GM18498 (cell line): ENCODE results near the gene FANCI.

Experiments used
- ATAC-seq: cut with Tn5 transposase; IDR thresholded peaks from one replicate; pipeline ENCODE4 v1.9.1; 2021; ENCODE audit warnings: mild to moderate bottlenecking, moderate library complexity; ENCODE audit not compliant: unreplicated experiment

The FANCI gene

DNA sequence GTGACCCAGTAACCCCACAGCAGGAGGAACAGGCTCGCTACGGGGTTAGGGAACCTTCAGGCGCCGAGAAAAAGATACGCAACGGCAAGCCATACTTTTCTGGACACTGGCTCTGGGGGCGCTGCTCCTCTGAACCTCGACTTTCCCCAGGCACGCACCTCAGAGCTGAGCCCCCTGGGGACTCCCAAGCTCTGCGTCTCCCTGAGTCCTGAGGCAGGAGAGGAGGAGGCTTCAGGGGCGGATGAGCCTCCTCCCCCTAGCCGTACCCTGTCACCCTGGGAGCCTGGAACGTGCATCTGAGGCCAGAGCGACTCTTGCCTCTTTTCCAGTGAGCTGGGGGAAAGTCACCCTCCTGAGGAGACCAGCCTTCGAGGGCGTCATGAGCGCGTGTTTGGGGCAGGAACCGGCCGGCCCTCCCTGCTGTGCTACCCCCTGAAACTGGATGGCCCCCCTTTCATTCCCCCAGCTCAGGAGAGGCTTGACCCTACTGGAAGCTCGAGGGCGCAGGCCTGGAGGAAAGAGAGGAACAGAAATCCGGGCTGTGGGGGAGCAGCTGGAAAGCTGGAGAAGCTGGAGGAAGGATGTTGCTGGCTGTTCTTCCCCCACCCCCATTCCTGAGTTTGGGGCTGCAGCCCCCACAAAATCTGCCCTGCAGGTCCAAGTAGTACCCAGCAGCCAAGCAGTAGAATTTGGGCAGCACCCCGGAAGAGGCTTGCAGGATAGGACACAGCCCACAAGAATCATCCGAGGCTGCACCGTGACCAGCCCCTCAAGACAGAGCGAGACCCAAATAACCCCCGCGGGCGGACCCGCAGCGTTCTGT is 115.9 kb downstream of the FANCI start:
- no peak for ATAC-seq

DNA sequence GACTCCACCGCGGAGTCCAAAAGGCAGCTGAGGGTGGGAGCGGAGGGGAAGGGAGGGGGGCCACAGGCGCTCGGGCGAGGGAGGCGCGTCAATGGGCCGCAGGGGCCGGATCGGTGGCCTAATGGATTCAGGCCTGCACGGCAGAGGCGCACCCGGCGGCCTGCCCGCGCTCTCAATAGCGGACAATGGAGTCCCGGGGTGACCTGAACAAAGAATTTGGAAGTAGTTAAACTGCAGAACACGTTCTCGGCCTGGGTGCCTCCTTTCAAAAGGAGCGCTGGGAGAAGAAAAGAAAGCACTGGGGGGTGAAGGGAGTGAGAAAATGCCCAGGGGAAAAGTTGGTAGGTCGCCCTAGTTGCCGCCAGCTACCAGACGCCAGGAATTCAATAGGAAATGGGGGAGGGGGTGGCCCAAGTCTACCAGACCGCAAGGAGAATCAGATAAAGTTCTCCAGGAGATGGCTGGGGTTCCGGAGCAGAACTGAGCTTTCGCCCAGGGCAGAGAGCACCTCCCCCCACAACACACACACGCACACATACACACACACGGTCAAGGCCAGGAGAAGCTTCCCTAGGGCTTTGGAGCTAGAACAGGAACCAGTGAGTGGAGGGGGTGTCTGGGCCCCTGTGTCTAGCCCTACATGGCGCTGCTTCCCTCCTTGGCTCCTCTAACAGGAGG is 116.7 kb downstream of the FANCI start:
- no peak for ATAC-seq

DNA sequence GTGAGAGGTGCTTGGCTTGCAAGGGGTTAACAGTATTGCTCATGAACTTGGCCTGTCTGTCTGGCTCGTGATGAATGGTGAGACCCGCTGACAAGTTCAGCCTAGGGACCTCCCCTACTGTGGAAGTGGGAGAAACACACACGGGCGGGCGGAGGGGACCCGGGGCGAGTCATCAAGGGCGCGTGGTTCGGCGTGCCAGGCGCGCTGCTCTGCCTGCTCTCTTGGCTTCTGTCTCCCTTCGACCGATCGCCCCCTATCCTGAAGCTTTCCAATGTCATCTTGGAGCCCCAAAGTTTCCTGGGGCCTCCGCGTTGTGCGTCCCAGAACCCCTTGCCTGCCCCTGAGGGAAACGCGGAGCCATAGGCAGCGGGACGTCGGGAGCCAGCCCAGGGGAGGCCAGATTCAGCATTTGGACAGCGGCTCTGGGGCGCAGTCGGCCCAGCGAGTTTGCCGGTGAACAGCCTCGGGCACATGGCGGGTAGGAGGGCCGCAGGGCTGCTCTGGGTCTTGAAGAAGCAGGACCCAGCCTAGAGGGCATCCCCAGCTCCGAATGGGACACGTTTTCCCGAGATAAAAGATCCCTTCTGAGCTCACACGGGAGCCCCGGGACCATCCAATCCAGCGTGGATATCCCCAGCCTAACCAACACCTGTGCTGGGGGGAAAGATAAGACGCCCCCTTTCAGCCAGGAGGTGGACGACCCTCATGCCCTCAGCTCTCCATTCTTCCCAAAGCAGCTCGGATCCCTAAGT is 117.8 kb downstream of the FANCI start:
- ATAC-seq: no peak

DNA sequence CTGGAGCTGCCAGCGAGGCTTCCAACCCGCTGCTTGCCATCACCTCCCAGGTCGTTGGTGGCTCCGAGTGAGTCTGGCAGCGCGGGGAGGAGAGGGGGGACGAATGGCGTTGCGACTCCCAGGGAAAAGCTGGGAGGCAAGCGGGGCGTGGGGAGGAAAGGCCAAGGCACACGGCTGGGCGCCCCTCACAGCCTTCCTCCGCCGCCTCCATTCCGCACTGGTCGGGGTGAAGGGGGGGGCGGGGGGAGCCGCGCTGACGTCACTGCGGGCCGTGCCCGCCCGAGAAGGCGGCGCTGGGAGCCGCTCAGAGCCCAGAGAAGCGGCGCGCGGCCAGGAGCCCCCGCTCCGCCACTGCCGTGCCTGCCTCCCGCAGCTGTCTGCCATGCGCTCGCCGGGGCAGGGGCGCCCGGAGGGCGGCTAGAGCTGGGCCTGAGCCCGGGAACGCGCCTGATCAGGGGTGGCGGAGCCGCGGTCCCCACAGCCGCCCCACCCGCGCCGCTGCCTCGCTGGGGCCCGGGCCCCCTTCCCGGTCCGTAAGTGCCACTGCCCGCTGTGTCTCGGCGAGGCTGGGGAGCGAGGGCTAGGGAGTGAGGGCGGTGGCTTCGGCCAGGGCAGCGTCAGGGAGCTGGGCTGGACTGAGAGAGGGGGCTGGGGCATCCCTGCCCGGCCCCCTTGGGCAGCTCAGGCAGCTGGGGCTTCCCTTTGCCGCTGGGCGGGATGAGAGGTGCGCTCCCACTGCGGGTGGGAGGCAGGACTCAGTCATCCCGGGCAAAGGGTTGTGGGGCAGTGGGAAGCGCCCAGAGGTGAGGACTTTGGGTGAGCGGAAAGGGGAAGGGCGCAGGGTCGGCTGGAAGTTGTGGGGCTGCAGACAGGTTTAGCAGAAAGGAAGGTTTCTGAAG is 118.7 kb downstream of the FANCI start:
- no peak for ATAC-seq

DNA sequence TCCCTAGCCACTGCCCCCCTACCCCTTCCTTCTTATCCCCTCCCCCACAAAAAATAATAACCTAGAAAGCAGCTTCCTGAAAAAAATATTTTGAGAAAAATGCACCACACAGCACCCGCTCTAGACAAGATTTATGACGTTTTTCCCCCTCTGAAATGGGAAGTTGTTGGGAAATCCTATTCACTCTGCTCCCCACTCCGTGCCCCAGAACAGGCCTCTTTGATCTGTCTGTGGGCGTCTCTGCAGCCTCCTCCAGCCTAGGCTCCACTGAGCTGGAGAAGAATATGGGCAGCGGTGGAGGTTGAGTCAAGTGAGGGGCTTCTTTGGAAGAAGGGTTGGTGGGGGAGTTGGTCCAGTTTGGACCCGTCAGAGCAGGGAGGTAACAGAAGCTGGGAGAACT is 119.4 kb downstream of the FANCI start:
- no peak for ATAC-seq

DNA sequence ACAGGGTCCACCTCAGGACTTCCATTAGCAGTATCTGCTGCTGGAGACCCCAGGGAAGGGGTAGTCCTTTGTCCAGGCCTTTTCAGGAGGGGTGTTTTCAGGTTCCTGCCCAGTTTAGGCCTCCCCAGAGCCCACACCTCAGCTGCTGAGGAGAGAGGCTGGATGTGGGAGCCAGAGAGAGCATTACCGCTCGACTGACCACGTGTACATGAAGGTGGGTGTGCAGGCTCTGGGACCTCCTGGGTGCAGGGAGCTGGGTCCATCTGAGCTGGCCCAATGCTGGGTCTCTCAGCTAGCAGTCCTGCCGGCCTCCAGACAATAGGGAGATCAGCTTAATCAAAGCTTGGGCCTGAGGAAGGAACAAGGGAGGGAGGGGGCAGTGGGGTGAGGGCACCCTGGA is 120.0 kb downstream of the FANCI start:
- no peak for ATAC-seq

DNA sequence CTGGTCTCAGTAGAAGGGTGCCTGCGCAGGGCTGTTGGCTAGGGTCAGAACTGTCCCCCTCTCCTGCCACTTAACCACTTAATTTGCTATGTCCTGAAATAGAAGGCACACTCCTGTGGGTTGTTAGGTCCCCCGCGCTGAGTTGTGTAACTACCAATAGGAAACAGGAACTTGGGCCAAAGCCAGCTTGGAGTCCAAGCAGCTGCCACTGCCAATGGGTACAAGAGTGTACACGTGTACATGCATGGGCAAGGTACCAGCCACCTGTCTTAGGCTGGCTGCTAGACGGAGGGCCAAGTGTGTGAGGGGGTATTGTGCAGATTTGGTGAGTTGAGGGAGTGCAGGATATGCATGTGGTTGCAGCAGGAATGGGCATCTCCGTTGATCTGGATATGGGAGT is 120.6 kb downstream of the FANCI start:
- ATAC-seq: no peak

DNA sequence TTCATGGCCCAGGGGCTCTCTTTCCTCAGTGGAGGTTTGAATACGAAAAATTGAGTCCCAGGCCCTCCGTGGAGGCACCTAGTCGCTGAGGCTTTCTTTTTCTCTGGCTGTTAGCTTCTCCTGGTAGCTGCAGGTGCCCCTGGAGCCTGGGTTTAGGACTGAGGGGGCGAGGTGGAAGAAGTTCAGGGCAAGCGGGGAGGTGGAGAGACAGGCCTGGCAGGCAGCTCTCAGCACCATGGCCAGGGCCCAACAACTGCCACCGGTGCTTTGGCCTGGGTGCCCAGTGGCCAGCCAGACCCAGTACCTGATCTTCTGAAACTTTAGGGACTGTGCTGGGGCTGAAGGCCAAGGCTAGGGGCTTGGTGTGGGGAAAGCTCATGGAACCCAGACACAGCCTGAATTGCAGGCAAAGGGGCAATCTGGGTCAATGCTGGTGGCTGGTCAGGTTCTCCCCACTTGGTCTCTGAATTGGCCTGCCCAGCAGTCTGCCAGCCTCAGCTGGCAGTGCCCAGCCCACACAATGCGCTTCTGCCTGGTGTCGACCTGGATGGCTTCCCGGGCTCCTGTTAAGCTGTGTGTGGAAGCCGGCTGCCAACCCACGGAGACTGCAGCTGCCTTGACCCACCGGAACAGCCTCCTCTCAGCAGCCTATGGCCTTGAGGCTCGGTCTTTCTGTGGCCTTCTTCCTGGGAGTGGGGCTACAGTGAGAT is 121.1 kb downstream of the FANCI start:
- ATAC-seq: no peak

DNA sequence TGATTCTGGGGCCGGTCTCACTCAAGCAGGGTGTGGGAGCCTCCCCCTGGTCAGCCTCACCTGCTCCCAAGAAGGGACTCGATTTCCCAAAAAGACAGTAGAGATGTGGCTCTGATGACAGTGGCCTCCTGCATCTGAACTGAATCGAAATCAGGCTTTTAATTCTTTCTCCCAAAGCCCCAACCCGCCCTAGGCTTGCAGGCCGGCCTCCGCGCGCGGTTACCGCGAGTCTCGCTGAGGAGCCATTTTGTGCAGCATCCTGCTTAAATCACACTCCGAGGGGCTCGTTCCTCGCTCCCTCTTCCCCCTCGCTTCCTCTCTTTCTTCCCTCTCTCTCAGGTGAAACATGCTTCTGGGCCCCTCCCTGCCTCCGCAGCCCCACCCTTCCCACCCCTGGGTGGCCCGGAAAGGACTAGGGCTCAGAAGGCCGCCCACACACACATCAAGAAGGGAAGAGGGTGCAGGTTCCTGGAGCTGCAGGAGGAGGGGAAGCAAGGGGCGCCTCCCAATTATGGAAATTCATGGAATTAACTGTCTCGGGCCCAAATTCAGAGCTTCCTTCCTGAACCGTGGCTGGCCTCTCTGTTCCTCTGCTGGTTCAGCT is 121.8 kb downstream of the FANCI start:
- no peak for ATAC-seq
